ENCODE data around the gene PLOD3. TPM values are rescaled to one million over a fixed set of nuclear protein-coding genes. Genes with fewer than 3 reads are reported as not detected.

PLOD3 gene, protein sequence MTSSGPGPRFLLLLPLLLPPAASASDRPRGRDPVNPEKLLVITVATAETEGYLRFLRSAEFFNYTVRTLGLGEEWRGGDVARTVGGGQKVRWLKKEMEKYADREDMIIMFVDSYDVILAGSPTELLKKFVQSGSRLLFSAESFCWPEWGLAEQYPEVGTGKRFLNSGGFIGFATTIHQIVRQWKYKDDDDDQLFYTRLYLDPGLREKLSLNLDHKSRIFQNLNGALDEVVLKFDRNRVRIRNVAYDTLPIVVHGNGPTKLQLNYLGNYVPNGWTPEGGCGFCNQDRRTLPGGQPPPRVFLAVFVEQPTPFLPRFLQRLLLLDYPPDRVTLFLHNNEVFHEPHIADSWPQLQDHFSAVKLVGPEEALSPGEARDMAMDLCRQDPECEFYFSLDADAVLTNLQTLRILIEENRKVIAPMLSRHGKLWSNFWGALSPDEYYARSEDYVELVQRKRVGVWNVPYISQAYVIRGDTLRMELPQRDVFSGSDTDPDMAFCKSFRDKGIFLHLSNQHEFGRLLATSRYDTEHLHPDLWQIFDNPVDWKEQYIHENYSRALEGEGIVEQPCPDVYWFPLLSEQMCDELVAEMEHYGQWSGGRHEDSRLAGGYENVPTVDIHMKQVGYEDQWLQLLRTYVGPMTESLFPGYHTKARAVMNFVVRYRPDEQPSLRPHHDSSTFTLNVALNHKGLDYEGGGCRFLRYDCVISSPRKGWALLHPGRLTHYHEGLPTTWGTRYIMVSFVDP
- total RNA-seq = 53.9 and 58.8 TPM in 2 replicates

DNA sequence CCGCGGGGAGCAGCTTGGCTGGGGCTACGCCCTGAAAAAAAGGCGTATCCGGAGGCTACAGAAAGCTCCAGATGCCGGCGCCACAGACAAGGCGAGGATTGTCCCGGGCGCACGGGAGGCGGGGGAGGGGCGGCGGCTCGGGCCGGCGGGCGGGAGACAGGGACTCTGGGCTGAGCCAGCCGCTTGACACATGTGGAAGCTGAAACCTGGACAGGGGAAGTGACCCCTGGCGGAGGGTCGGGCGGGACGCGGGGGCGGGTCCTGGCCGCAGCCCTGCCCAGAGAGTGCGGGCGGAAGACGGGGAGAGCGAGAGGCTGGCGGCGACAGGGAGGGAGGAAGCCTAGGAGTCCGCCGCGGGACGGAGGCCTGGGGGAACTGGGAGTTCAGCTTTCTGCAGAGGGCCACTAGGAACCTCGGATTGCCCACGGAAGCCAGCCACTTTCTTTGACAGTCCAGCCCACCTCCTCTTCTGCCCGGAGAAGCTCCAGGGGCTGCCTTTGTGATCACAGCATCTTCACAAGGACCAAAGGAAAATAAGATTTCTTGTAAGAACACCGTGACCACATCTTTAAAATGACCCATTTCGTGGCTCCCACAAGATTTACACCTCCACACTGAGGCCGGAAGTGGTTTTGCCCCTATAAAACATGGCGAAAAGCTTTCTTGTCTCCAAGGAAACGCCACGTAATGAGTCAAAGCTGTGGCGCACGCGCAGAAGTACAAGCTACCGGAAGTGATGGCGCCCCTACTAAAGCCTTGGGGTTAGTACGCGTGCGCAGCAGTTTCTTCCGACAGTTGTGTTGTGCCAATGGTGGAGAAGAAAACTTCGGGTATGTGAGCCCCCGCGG, at the start of gene PLOD3, which contains the start of gene ZNHIT1:
Gene PLOD3, minus strand, starts transcription at position 194 of the 848 bp plus-strand sequence. CDS start 307 bp downstream, outside the sequence.
Gene ZNHIT1, plus strand, starts transcription at position 778 of the 848 bp plus-strand sequence. Its CDS starts 31 bp downstream, at position 809.

DNA sequence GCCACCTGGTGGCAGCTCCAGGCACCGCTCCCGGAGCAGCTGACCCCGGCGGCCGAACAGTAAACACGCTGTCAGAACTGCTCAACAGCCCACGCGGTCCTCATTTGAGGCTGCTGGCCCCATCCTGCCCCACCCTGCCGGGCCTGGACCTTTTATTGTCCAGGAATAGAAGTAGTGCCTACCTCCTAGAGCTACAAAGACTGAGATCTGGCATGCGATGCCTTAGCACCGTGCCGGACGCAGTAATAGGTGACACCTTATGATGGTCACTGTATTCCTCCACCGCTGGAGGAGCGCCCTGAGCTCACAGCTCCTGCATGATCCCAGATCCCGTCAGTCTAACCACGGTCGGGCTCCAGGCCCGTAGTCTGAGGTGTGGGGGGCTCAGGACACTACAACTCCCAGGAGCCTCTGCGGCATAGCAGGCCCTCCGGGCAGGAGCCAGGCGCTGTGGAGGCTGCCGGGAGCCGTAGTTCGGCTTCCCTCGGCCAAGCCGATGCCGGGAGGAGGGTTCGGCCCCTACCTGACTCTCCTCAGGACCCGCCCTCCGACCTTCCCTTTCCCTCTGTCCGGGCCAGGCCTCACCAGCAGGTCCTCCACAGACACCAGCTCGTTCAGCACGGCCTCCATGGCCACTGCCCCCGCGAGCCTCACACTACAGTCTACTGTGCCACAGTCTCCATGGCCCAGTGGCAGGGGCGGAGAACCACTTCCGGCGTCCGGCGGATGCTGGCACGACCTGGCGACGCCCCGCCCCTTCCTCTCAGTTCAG, 27.2 kb upstream of the PLOD3 start, which contains the start of gene FIS1:
Gene FIS1, minus strand, starts transcription at position 707 of the 772 bp plus-strand sequence. Its CDS starts 77 bp downstream, at position 630.

DNA sequence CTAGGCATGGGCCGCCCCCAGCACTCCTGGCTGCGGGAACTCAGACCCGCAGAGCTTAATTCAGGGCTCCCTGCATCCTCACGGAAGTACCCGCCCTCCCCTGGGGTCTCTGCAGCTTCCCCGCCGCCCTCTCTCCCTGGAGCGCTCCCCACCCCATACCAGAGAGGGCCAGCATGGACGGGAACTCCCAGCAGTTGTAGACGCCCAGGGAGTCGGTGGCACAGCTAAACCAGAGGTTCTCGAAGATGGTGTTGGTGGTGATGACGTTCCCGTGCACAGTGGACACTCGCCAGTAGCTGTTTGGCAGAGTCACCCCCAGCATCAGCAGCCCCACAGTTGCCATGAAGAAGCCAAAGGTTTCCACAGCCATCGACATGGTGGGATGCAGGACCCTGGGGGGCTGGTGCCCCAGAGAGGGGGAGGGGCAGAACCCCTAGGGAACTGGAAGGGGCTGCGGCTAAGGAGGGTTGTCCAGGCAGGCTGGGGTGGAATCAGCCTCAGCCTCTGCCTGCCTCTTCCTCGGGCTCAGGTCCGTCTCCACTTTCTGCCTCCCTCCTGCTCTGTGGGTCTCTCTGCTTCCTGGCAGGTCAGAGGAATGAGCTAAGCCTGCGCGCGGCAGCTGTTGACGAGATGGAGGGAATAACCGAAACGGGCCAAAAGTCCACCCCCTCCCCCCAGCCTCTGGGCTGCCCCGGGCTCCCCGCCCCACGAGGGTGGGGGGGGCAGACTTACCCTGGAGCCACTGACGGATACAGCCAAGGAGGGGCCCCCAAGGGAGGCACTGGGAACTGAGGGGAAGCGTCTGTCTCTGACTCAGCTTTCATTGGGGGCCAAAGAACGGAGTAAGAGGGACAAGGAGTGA, 20.1 kb upstream of the PLOD3 start, which contains the start of gene CLDN15:
Gene CLDN15, minus strand, starts transcription at position 597 of the 862 bp plus-strand sequence. Its CDS starts 221 bp downstream, at position 376.

DNA sequence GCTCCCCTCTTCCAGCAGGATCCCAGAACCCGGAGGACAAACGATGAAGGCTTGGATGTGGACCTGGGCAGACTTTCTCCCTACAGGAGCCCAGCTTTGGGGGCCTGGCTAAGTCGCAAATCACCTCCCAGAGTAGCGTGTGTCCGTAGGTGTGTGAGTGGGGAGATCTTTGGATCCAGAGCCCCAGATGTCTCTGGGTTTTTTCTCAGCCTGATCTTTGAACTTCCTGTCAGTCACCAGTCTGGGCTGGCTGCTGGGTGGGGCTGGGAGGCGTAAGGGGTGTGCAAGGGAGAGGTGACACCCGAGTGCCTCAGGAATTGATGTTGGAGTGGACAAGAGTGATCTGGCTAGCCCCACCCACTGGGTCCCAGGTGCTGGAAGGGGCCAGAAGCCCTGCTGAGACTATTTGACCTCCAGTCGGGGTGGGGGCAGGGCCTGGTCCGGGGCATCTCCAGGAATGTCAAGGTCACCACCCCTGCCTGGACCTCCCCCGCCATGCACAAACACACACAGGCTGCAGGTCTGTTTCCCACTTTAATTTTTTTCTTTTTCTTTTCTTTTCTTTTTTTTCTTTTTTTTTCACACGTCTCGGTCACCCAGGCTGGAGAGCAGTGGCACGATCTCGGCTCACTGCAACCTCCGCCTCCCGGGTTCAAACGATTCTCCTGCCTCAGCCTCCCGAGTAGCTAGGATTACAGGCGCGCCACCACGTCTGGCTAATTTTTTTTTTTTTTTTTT, 16.4 kb downstream of the PLOD3 start, which contains the start of gene MOGAT3:
Gene MOGAT3, minus strand, starts transcription at position 175 of the 738 bp plus-strand sequence. CDS start 182 bp downstream, outside the sequence.

DNA sequence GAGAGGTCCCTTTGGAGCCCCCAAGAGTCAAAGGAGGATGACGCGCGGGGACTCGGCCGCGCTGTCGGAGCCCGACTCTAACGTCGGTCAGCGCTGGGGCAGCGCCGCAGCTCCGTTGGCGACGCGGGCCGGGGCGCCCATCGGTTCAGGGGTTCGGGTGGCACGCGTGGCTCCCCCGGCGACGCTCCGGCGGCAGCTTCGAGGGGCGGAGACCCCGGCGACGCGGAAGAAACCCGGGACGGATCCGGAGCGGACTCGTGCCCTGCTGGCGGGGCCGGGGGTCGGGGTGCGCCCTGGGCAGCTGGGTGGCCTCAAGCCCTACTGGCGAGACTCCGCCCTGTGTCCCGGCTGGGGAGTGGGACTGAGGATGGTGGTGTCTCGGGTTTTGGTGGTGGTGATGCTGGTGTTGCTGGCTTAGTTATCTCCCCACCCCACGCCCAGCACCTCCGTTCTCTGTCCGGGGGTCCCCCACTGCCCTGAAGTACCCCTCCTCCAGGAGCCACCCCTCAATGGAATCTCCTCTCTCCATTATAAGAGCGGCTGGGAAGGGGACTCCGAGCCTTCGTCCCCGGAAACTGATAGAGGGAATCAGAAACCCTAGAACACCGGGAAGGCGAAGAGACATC, 37.1 kb downstream of the PLOD3 start, which contains the start of gene NAT16:
Gene NAT16, minus strand, starts transcription at position 164 of the 626 bp plus-strand sequence. CDS start 5,486 bp downstream, outside the sequence.

DNA sequence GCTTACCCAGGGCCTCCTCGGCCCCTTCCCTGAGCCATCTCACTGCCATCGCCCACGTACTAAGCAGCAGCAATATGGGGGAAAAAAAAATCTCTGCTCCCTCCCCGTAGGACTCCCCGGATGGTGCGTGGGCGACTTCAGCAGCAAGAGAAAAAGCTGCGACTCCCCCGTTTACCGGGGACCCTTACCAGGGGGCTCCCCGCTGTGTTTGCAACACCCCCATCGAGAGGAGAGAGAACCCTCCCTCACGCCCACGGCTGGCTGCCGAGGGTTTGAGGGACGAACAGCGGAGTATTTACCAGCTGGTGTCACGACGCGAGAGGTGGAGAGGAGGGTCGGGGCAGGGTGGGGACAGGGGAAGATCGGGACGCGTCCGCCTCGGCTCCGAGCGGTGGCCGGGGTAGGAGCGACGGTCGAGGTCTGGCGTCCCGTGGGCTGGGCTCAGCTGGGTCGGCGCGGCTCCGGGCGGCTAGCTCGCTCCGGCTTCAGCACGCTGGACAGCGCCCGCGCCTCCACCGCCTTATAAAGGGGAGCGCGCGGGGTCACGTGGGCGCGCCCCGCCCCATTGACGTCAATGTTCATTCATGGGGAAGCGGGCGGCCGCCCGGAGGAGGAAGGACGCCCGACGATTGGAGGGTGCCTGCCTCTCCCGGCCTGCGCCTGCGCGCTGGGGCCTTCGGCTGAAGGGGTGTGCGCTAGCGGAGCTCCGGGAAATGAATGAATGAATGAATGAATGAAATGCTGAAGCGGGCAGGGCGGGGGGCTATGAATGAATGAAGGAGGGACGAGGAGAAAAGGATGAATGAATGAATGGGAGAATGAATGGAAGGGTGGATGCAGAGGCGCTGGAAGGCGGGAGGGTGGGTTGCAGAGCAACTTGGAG, 52.1 kb downstream of the PLOD3 start, which contains the start of gene VGF:
Gene VGF, minus strand, starts transcription at position 495 of the 883 bp plus-strand sequence. CDS start 726 bp downstream, outside the sequence.

Other genes starting within 250 kb of the PLOD3 start
- gene MUC12, start 248.0 kb downstream of the PLOD3 start, total RNA-seq = 0.54 TPM in 1 of 2 replicates, not detected in the other
- gene MUC17, start 197.5 kb downstream of the PLOD3 start, total RNA-seq = not detected in 2 replicates
- gene TRIM56, start 132.1 kb downstream of the PLOD3 start, total RNA-seq = 12.6 and 13.3 TPM in 2 replicates
- gene SERPINE1, start 90.5 kb downstream of the PLOD3 start, total RNA-seq = 408 and 426 TPM in 2 replicates
- 70.8 and 76.5 TPM in 2 replicates for gene AP1S1, start 63.1 kb downstream of the PLOD3 start, total RNA-seq
- not detected in 2 replicates for gene VGF, start 52.0 kb downstream of the PLOD3 start, total RNA-seq
- not detected in 2 replicates for gene NAT16, start 37.3 kb downstream of the PLOD3 start, total RNA-seq
- not detected in 2 replicates for gene MOGAT3, start 16.5 kb downstream of the PLOD3 start, total RNA-seq
- gene ZNHIT1, start 584 bp upstream of the PLOD3 start, total RNA-seq = 111 and 124 TPM in 2 replicates
- 4.4 TPM in 2 replicates for gene CLDN15, start 20.2 kb upstream of the PLOD3 start, total RNA-seq
- gene FIS1, start 27.5 kb upstream of the PLOD3 start, total RNA-seq = 178 and 185 TPM in 2 replicates
- 25.0 and 27.6 TPM in 2 replicates for gene IFT22, start 104.2 kb upstream of the PLOD3 start, total RNA-seq
- not detected in 2 replicates for gene COL26A1, start 145.3 kb upstream of the PLOD3 start, total RNA-seq

Data from cardiac ventricle fibroblast (primary cell).